ENCODE measurements around the gene PROSER3.
A peak's percentile ranks its signal among the peaks of the same experiment; 100 is the strongest.
"Not testable (repeated sequence)": the region's sequence is repeated elsewhere in the genome, so short reads cannot be mapped to it uniquely, and the experiment has no call there.

Gene PROSER3

DNA sequence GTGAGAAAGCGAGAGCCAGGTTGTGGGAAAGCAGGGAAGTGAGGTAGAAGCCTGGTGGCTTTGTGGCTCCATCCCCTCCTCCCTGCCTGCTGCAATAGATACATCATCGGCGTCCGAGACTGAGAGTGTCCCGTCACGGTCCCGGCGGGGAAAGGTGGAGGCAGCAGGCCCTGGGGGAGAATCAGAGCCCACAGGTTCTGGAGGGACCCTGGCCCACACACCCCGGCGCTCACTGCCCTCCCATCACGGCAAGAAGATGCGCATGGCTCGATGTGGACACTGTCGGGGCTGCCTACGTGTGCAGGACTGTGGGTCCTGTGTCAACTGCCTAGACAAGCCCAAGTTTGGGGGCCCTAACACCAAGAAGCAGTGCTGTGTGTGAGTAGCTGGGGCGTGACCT is 35.1 kb upstream of the PROSER3 start:
- no peak for DNase-seq (ENCODE audit: low spot score)

DNA sequence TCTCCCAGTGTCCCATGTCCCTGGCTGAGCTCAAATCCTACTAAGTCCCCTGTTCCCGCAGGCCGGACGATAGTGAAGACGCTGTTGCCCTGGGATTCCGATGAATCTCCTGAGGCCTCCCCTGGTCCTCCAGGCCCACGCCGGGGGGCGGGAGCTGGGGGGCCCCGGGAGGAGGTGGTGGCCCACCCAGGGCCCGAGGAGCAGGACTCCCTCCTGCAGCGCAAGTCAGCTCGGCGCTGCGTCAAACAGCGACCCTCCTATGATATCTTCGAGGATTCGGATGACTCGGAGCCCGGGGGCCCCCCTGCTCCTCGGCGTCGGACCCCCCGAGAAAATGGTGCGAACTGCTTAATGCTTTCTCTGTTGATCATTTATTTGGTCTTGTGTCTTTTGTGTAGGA is 34.3 kb upstream of the PROSER3 start:
- no peak for DNase-seq (ENCODE audit: low spot score)

DNA sequence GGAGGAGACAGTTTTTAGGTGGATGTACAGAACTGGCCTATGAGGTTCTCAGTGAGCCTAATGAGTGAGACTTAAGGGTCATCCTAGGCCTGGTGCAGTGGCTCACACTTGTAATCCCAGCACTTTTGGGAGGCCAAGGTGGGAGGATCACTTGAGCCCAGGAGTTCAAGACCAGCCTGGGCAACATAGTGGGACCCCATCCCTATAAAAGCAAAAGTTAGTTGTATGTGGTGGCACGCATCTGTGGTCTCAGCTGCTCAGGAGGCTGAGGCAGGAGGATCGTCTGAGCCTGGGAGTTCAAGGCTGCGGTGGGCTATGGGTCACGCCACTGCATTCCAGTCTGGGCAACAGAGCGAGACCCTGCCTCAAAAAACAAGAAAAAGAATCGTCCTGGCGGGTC is 33.8 kb upstream of the PROSER3 start:
- DNase-seq (ENCODE audit: low spot score) = not testable (repeated sequence)

DNA sequence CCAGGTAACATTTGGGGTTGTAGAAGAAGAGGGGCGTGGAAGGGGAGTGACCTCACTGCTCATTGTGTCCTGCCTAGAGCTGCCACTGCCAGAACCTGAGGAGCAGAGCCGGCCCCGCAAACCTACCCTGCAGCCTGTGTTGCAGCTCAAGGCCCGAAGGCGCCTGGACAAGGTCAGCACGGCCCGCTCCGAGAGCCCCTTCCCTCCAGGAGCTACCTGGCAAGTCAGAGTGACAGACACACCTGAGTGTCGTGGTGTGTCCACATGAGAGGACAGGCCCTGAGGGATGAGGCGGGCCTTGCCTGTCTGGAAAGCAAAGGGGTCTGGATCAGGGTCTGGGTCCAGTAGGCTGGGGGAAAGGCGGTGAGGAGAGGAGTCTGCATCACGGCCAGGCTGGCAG is 33.4 kb upstream of the PROSER3 start:
- no peak for DNase-seq (ENCODE audit: low spot score)

DNA sequence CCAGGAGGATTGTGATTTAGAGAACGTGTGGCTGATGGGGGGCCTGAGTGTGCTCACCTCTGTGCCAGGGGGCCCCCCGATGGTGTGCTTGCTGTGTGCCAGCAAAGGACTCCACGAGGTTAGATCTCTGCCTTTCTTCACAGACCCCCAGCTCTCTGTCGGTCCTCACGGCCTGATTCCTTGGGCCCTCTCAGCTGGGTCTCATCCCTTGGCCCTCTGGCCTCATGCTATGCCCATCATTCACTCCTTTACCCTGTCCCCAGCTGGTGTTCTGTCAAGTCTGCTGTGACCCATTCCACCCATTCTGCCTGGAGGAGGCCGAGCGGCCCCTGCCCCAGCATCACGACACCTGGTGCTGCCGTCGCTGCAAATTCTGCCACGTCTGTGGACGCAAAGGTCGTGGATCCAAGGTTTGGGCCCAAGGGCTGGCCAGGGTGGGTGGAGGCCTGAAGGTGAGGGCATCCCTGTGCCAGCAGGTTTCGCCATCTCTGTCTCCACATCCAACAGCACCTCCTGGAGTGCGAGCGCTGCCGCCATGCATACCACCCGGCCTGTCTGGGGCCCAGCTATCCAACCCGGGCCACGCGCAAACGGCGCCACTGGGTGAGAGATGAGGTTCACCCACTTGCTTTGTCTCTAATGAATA is 32.6 kb upstream of the PROSER3 start:
- no peak for DNase-seq (ENCODE audit: low spot score)

DNA sequence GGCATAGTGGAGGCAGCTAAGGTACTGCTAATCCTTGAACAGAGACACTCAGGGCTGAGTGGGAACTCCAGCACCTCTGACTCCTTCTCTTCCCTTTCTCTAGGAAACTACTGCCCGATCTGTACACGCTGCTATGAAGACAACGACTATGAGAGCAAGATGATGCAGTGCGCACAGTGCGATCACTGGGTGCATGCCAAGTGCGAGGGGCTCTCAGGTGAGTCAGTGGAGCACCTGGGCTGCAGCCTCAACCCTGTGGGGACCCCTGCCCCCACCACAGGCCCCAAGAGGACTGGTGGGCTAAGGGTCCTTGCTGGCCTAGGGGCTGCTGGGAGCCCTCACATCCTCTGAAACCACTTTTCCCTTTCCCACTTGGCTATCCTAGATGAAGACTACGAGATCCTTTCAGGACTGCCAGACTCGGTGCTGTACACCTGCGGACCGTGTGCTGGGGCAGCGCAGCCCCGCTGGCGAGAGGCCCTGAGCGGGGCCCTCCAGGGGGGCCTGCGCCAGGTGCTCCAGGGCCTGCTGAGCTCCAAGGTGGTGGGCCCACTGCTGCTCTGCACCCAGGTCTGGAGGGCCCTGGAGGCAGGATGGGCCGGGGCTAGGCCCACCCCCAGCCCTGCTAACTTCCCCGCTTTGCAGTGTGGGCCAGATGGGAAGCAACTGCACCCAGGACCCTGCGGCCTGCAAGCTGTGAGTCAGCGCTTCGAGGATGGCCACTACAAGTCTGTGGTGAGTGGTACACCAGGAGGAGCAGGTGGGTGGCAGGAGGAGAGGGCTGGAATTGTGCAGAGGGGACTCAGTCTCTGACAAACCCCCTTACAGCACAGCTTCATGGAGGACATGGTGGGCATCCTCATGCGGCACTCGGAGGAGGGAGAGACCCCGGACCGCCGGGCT is 30.7 kb upstream of the PROSER3 start:
- no peak for DNase-seq (ENCODE audit: low spot score)

DNA sequence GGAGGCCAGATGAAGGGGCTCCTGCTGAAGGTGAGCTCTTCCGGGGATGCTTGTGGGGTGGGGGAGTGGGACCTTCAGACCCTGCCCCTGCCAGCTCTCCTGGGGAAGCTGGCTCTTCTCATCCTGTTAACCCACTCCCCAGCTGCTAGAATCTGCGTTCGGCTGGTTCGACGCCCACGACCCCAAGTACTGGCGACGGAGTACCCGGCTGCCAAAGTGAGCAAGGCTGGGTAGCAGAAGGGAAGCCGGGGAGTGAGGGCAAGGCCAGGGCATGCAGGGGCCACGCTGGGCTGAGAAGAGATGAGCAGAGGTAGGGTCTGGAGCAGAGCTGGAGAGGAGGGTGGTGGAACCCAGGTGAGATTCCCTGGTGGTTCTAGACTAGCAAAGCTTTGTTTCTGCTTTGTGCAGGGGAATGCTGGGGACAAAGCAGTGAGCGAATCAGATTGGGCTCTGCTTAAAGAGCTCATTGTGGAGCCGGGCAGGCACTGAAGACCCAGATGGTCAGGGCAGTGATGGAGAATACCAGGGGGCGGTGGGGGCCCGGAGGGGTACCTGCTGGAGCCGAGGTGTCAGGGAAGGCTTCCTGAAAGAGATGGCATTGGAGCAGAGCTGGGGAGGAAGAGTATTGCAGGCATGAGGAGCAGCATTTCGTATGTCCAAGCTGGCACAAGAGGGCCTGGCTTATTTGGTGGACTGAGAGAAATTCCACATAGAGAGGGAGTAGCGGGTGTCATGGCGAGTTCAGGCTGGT is 29.8 kb upstream of the PROSER3 start:
- DNase-seq (ENCODE audit: low spot score) = no peak

DNA sequence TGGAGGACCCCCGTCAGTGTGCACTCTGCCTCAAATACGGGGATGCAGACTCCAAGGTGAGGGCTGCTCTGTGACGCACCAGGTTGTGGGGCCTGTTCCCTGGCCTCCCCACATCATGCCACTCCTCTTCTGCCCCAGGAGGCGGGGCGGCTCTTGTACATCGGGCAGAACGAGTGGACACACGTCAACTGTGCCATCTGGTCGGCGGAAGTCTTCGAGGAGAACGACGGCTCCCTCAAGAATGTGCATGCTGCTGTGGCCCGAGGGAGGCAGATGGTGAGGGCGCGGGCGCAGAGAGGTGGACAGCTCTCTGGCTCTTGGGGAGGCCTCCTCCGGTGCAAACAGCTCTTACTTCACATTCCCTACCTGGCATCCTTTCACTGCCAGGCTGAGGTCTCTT is 29.0 kb upstream of the PROSER3 start:
- no peak for DNase-seq (ENCODE audit: low spot score)

DNA sequence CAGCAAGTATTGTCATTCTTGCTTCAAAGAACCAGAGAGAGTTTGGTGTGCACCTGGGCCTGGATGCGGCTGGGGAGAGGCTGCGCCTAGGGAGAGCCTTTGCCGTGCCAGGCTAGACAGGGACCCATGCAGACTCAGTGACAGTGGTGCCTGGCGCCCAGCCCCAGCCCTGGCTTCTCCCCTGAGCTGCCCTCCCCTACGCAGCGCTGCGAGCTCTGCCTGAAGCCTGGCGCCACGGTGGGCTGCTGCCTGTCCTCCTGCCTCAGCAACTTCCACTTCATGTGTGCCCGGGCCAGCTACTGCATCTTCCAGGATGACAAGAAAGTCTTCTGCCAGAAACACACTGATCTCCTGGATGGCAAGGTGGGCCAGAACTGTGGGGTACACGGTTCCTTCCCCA is 28.2 kb upstream of the PROSER3 start:
- no peak for DNase-seq (ENCODE audit: low spot score)

DNA sequence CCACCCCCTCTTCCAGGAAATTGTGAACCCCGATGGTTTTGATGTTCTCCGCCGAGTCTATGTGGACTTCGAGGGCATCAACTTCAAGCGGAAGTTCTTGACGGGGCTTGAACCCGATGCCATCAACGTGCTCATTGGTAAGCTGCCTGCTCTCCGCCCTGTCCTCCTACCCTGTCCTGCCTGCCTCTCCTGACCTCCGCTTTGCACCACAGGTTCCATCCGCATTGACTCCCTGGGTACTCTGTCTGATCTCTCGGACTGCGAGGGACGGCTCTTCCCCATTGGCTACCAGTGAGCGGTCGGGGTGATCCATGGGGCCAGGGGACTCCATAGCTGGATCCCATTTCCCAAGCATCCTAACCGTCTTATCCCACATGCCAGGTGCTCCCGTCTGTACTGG is 27.6 kb upstream of the PROSER3 start:
- no peak for DNase-seq (ENCODE audit: low spot score)

DNA sequence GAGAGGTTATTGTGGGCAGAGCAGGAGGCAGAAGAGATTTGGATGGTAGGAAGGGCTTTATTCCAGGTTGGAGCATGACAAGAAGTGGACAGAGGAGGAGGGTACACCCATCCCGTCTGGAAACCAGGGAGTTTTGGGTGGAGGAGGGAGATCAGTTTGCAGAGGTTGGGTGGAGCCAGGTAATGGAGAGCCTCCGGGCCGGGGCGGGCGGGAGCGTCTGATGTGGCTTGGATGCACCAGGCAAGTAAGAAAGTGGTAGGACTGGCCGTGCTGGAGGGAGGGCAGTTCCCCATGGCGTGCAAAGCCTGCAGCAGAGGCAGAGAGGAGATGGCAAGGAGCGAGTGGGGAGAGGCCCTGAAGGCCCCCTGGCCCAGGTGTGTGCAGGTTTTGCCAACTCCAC is 26.6 kb upstream of the PROSER3 start:
- no peak for DNase-seq (ENCODE audit: low spot score)

DNA sequence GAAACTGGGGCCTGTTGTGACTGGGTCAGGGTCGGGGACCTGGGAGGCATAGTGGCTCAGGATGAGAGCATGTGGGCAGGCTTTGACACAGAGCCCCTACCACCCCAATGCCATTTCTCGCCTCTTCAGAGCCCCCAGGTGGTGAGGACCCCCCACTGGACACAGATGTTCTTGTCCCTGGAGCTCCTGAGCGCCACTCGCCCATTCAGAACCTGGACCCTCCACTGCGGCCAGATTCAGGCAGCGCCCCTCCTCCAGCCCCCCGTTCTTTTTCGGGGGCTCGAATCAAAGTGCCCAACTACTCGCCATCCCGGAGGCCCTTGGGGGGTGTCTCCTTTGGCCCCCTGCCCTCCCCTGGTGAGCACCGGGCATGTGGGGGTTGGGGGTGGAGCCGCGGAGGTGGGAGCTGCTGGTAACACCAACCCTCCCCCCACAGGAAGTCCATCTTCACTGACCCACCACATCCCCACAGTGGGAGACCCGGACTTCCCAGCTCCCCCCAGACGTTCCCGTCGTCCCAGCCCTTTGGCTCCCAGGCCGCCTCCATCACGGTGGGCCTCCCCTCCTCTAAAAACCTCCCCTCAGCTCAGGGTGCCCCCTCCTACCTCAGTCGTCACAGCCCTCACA is 26.1 kb upstream of the PROSER3 start:
- no peak for DNase-seq (ENCODE audit: low spot score)

DNA sequence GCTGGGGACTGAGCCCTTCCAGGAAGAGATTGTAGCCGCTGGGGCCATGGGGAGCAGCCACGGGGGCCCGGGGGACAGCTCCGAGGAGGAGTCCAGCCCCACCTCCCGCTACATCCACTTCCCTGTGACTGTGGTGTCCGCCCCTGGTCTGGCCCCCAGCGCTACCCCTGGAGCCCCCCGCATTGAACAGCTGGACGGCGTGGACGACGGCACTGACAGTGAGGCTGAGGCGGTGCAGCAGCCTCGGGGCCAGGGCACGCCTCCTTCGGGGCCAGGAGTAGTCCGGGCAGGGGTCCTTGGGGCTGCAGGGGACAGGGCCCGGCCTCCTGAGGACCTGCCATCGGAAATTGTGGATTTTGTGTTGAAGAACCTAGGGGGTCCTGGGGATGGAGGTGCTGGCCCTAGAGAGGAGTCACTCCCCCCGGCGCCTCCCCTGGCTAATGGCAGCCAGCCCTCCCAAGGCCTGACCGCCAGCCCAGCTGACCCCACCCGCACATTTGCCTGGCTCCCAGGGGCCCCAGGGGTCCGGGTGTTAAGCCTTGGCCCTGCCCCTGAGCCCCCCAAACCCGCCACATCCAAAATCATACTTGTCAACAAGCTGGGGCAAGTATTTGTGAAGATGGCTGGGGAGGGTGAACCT is 25.3 kb upstream of the PROSER3 start:
- no peak for DNase-seq (ENCODE audit: low spot score)

DNA sequence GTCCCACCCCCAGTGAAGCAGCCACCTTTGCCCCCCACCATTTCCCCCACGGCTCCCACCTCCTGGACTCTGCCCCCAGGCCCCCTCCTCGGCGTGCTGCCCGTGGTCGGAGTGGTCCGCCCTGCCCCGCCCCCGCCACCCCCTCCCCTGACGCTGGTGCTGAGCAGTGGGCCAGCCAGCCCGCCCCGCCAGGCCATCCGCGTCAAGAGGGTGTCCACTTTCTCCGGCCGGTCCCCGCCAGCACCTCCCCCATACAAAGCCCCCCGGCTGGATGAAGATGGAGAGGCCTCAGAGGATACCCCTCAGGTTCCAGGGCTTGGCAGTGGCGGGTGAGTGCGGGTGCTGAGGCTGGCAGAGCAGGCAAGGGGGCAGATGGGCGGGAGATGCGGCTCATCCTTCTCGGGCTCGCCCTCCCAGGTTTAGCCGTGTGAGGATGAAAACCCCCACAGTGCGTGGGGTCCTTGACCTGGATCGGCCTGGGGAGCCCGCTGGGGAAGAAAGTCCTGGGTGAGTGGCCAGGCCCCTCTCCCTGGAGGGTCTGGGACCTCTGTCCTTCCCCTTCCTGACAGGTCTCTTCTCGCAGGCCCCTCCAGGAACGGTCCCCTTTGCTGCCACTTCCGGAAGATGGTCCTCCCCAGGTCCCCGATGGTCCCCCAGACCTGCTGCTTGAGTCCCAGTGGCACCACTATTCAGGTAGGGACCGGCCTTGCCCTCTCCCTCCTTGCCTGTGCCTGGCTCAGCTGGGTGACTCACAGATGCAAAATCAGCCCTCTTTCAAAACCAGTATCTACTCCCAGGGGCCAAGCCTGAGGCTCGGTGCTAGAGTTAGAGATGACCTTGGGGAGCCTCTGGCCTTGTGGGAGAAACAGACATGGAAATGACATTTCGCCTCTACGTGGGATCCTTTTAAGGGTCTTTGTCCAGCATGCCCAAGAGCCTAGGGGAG is 24.5 kb upstream of the PROSER3 start:
- no peak for DNase-seq (ENCODE audit: low spot score)

DNA sequence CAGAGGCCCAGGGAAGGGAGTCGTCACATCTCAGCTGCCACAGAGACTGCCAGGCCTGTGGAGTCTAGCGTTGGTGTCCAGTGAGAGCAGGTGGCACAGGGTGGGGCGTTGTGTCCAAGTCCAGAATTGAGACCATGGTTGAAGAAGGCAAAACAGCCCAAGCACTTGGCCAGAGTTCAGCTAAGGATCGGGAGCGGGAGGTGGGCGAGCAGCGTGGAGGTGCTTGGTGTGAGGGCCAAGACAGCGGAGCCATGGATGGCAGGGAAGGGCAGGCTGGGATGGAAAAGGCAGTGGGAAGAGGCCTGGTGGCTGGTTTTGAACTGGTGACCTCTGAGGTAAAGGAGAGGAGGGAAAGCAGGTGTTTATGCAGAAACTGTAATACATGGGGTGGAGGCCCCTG is 23.7 kb upstream of the PROSER3 start:
- DNase-seq (ENCODE audit: low spot score) = no peak

DNA sequence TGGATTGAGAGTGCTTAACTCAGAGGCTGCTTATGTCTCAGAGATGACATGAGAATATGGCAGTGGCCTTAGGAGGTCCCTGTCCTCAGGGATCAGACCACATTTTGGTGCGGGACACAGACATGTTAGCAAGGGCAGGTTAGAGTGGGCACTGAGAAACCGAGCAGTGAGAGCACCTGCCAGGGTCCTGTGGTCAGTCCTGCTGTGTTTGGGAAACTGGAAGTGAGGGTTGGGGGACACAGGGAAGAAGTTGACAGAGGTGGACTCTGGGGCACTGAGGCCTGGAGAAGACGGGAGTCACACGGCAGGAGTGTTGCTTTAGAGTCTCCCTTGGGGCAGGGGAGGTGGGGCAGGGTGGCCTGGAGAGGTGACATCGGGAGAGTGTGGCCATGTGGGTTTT is 23.1 kb upstream of the PROSER3 start:
- DNase-seq (ENCODE audit: low spot score) = no peak

DNA sequence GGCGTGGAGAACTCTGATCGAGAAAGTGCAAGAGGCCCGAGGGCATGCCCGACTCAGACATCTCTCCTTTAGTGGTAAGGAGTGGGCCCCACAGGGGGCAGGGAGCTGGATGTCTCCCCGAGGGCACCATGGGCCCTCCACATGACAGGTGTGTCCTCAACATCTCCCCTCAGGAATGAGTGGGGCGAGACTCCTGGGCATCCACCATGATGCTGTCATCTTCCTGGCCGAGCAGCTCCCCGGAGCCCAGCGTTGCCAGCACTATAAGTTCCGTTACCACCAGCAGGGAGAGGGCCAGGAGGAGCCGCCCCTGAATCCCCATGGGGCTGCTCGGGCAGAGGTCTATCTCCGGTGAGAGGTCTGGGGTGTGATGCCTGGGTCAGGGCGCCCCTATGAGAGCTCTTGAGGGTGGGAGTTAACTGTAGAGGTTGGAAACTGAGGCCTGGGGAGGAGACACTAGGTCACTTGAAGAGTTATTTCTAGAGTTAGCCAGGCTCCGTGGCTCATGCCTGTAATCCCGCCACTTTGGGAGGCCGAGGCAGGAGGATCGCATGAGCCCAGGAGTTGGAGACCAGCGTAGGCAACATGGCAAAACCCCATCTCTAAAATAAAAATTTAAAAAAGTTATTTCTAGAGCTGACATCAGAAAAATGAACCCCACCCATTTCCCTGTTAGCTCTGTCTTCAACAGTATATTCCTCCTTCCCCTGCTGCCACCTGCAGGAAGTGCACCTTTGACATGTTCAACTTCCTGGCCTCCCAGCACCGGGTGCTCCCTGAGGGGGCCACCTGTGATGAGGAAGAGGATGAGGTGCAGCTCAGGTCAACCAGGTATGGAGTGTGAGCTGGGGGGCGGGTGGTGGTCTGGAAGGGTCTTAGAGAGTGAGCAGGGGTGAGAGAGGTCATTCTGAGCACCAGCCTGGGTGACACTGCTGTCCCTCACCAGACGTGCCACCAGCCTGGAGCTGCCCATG is 20.8 kb upstream of the PROSER3 start:
- DNase-seq (ENCODE audit: low spot score) = peak; percentile 47

DNA sequence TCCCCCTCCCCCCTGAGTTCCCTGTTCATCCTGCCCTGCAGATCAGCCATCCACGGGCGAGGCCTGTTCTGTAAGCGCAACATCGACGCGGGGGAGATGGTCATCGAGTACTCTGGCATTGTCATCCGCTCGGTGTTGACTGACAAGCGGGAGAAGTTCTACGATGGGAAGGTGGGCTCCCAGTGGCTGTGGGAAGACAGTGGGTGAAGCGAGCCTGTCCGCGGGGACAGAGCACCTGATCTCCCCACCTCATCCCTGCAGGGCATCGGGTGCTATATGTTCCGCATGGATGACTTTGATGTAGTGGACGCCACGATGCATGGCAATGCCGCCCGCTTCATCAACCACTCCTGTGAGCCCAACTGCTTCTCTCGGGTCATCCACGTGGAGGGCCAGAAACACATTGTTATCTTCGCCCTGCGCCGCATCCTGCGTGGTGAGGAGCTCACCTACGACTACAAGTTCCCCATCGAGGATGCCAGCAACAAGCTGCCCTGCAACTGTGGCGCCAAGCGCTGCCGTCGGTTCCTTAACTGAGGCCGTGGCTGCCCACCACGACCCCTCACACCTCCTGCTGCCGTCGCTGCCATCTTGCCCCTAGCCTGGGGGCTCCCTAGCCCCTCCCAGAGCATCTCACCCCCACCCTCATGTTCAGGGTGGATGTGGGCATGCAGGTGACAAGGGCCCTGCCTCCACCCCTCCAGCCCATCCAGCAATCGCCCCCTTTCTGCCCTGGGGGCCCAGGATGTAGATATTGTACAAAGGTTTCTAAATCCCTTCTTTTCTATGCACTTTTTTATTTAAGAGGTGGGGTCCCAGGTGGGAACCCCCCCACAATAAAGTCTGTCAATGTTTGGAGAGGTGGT is 19.7 kb upstream of the PROSER3 start:
- DNase-seq (ENCODE audit: low spot score) = no peak

DNA sequence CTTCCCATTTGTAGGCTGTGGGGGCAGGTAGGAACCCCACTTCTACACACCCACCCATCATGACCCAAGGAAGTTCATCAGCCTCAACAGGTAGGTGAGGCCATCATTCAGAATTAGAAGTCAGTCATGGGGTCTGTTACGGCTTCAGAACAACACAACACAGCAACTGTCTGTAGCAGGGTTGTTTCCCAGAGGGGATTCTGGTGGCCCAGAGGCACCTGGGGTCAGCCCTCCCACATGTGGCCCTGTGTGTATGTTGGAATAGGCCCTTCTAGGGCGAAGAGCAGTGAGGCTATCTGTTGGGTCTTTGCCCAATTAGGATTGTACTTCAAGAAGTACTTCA is 19.1 kb upstream of the PROSER3 start:
- no peak for DNase-seq (ENCODE audit: low spot score)

All from germinal center (tissue), 1 donor.